Body of pancreas (tissue), 4 donors: ENCODE measurements around the gene TXNDC2.
A peak's percentile ranks its signal among the peaks of the same experiment; 100 is the strongest.

Experiments
- CTCF ChIP-seq, 7 experiments: fragments of 450-650 bp in 4 of 7; fragments of 200-600 bp in 3 of 7; sonication (generic) in 3 of 7; IDR thresholded peaks; one replicate each; pipeline ENCODE4 v1.5.1; 2016 to 2019; ENCODE audit warnings: antibody characterized with exemption in 7 of 7
- POLR2A ChIP-seq, 3 donors: fragments of 450-650 bp; IDR thresholded peaks; one replicate each; pipeline ENCODE4 v1.6.1; 2016; ENCODE audit warnings: antibody characterized with exemption in 3 of 3, mild to moderate bottlenecking in 2 of 3

GRCh38 chr18:9876867-9877654 is 8.7 kb upstream of the TXNDC2 start:
- TF ChIP-seq CTCF (IDR thresholded peaks at IDR 0.05) (no peak), POLR2A (IDR thresholded peaks at IDR 0.05) (peak in 1 of 3 donors; percentile 6)
